Cardiac fibroblast (primary cell): Measurements from ENCODE around the gene STEAP2.
A peak's percentile ranks its signal among the peaks of the same experiment; 100 is the strongest.

Source experiments
- DNase-seq, 2 donors: peaks; one replicate each; pipeline versions ENCODE4 v3.0.0 to v3.0.0-alpha.2; 2010; ENCODE audit warnings: low read depth in 2 of 2
- H3K4me3 ChIP-seq, 2 donors: replicated peaks in 1 of 2; 1 replicate in 1 of 2; 2 replicates in 1 of 2; pipeline ENCODE4 v1.5.1; 2011; ENCODE audit warnings: low read depth in 2 of 2, low read length in 2 of 2, mild to moderate bottlenecking in 2 of 2, moderate library complexity in 1 of 2
- TF ChIP-seq, protein P1 (sequence below): IDR thresholded peaks from one replicate; pipeline ENCODE4 v1.5.1; 2011; ENCODE audit warnings: low read depth, mild to moderate bottlenecking, low read length, inconsistent platforms

STEAP2 gene

DNA sequence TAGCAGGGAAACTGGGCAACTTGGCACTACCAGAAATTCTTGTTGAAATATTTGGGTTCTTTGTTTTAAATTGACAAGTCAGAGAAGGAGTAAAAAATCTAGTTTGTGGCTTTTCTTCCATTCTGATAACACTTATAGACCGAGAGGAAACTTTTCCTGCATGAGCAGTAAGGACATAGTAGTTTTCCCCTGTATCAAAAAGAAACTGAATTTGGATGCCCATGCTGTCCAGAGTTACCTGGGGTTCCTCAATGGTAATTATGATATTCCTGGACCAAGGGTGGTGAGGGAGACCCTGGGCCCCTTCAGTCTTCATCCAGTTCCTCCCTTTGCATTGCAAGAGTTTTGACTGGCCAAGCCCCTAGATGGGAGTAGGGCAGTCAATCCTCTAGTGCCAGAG, 19.9 kb upstream of the STEAP2 start:
- TF ChIP-seq, protein P1, sequence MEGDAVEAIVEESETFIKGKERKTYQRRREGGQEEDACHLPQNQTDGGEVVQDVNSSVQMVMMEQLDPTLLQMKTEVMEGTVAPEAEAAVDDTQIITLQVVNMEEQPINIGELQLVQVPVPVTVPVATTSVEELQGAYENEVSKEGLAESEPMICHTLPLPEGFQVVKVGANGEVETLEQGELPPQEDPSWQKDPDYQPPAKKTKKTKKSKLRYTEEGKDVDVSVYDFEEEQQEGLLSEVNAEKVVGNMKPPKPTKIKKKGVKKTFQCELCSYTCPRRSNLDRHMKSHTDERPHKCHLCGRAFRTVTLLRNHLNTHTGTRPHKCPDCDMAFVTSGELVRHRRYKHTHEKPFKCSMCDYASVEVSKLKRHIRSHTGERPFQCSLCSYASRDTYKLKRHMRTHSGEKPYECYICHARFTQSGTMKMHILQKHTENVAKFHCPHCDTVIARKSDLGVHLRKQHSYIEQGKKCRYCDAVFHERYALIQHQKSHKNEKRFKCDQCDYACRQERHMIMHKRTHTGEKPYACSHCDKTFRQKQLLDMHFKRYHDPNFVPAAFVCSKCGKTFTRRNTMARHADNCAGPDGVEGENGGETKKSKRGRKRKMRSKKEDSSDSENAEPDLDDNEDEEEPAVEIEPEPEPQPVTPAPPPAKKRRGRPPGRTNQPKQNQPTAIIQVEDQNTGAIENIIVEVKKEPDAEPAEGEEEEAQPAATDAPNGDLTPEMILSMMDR, result no peak
- no peak for DNase-seq
- H3K4me3 ChIP-seq, result no peak overlapping the region

DNA sequence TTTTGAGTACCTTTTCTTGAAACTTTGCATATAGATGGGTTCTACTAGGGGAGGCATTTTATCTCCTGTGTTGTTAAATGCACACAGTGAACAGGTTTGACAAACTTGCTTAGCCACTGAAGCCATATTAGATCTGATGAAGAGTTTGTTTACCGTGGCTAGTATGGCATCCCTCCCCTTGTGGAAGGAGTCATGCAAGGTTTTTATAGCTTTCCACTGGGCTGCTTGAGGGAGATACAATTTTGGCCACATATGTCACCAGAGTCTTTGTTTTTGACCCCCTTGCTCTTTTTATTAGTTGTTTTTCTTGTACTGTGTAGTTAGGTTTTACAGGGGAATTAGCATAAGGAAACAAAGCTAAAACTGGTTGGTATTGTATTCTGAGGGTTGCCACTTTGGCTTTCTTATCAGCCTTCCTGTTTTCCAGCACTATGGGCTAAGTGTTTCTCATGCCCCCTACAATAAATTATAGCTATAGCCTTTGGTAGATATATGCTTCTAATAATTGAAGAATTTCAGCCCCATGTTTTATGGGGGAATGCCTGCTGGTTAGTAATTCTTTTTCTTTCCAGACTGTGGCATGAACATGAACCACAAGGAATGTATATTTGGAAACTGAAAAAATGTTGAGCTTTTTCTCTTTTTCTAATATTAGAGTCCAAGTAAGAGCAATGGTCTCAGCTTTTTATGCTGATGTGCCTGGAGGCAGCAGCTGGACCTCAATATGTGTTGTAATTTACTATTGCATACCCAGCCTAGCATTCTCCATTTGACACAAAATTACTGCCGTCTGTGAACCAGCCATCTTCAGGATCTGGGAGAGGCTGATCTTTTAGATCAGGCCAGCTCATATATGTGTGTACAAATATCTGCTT, 18.4 kb upstream of the STEAP2 start:
- no peak overlapping the region for H3K4me3 ChIP-seq
- TF ChIP-seq, protein P1, result no peak
- peak in 1 of 2 donors; percentile 12 for DNase-seq

DNA sequence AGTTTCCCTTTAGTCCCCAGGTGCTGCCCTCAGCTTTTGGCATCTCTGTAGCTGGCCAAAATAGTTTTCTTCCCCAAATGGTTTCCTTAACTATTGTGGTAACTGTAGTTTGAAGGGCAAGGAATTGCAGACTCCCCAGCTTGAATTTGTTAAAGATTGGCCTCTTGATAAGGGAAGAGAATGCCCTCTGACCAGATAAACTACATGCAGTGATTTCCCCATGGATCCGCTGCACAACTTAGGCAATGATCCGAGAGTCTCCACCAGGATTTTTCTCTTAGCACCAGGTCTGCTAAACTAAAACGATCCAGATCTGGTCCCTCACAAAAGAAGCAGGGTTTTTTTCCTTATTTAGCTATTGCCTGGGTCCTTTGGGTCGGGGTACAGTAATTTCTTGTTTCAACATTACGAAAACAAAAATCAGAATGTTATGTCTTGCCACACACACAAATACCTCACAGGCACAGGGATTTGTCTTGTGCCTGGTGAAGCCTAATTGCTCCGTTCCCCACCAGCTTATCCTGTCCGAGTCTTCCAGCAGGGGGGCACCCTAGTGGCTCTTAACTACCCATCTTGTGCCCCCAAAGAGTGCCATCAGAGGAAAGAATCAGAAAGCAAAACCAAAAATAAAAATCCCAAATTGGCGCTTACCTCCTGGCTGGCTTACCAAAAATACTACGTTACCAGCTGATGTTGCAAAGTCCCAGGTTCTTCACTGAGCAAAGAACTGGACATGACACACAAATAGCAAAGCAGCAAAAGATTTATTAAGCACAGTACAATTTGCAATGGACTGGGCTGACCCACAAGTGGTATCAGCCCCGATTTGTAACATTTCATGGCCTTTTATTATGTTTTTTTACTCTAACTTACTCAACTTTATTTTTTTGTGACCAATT, 16.4 kb upstream of the STEAP2 start:
- DNase-seq, result no peak
- no peak overlapping the region for H3K4me3 ChIP-seq
- TF ChIP-seq, protein P1, result no peak

DNA sequence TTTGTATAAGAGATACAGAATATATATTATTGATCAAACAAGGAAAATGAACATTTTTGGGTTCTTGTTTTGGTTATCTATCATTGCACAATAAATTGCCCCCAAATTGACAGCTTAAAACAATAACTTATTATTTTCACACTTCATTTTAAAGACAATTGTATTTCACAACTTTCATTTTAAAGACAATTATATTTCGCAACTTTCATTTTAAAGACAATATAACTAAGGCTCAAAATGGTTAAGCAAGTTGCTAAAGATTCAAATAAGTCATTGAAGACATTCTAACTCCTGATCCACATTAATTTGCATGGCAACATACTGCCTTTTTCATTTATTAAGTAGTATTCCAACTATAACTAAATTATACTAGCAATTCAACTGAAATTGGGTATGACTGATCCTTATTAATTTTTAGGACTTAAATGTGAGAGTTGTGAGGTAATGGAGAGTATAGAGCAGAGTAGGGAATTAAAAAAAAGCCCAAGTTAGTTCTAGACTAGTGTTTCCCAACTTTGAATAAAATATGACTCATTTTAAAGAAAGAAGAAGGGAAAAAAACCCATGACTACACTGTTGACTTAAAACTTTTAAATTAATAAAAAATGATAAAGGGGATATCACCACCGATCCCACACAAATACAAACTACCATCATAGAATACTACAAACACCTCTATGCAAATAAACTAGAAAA, 9.9 kb upstream of the STEAP2 start:
- DNase-seq, result peak in 1 of 2 donors; percentile 29
- TF ChIP-seq, protein P1, result no peak

DNA sequence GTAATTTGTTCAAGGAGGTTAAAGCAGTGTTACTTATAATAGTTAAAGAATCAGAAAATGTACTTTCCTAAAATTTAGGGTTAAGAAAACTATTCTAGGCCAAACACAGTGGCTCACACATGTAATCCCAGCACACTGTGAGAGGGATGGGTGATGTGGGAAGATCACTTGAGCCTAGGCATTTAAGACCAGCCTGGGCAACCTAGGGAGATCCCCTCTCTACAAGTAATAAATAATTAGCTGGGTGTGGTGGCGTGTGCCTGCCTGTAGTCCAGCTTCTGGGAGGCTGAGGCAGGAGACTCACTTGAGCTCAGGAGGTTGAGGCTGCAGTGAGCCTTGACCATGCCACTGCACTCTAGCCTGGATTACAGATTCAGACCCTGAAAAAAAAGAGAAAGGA, 3.6 kb upstream of the STEAP2 start:
- TF ChIP-seq, protein P1, result no peak
- no peak for DNase-seq
- no peak overlapping the region for H3K4me3 ChIP-seq

More for the DNA sequence above, 9.9 kb upstream of the STEAP2 start:
- H3K4me3 ChIP-seq, result no peak overlapping the region

DNA sequence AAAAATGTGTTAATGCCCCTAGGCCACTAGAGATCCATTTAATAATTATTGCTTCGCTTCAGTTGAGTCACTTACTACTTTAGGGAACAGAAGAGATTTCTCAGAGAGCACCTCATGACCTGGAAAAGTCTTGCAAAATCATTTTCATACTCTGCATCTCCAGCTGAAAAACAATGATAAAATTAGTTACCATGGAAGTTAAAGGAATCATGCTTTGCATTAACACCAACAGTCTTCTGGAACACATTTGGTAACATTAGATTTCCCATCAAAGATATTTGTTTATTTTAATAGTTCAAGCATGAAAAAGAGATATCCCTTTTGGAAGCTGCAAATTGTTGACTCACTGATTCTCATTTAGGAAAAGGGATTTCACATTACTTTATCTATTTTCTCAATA, 1.8 kb upstream of the STEAP2 start:
- DNase-seq, result peak in 1 of 2 donors; percentile 55
- TF ChIP-seq, protein P1, result no peak
- no peak overlapping the region for H3K4me3 ChIP-seq
